GM12801 (cell line): ENCODE results near the gene SUMO1.

Experiments
- CTCF ChIP-seq: IDR thresholded peaks from one replicate; pipeline ENCODE4 v1.5.1; 2011; ENCODE audit warnings: control low read depth; ENCODE audit not compliant: insufficient read length; ENCODE audit errors: extremely low read depth

SUMO1 gene

GRCh38 chr2:202208526-202208925 lies 29.9 kb downstream of the SUMO1 start:
- TF ChIP-seq CTCF: no peak

DNA sequence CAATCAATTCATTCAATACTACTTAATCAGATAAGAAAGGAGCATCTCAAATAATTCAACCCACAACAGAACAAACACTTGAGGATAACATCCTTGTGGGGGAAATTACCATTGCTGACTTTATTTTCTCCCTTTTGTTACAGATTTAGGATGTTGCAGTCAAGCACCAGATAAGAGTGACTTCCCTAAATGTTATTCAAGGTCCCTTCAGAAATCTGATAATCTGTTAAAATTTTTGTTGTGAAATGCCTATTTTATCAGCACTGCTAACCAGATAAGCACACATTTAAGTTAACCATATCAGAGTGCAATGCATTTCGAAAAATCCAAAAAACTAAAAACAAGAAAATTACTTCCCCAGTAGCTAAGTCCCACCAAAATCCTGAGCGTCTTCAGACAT lies 33.5 kb downstream of the SUMO1 start:
- no peak for TF ChIP-seq CTCF

GRCh38 chr2:202203348-202203747 lies 35.0 kb downstream of the SUMO1 start:
- no peak for TF ChIP-seq CTCF

- TF ChIP-seq CTCF: no peak
Measured at GRCh38 chr2:202201220-202202160, 36.9 kb downstream of the SUMO1 start.

- TF ChIP-seq CTCF: no peak
Measured at GRCh38 chr2:202196727-202197126, 41.7 kb downstream of the SUMO1 start.

- no peak for TF ChIP-seq CTCF
Measured at GRCh38 chr2:202194418-202194817, 44.0 kb downstream of the SUMO1 start.

DNA sequence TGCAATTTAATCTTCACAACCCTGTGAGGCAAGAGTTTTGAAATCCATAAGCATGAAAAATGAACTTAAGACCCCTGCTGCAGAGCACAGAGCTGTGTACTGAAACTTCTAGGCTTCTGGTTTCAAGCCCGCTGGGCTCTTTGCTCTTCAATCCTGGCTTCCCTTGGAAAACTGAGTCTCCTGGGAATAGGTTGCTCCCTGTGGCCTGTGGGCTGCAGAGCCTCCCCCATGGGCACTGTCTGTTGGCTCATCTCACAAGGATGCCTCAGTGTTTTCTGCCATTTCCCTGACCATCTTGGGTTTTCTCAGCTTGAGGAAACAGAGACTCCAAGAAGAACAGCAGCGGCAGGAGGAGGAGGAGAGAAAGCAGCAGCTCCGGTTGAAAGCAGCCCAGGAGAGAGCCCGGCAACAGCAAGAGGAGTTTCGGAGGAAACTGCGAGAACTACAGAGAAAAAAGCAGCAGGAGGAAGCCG lies 44.5 kb downstream of the SUMO1 start:
- no peak for TF ChIP-seq CTCF
